Nephron (organoid): Measurements from ENCODE around the gene FDX1.

ENCODE experiments used
- H3K27ac Mint-ChIP-seq, 3 experiments: 2 replicates each; pipeline ENCODE4 v1.8.0; 2020; ENCODE audit warnings: mixed read lengths in 3 of 3, mild to moderate bottlenecking in 2 of 3, moderate library complexity in 1 of 3
- H3K27me3 Mint-ChIP-seq: 2 replicates; pipeline ENCODE4 v1.8.0; 2021; ENCODE audit warnings: low read depth, mild to moderate bottlenecking, moderate library complexity, mixed read lengths
- H3K36me3 Mint-ChIP-seq: 2 replicates; pipeline ENCODE4 v1.8.0; 2020; ENCODE audit warnings: low read depth, mixed read lengths
- H3K4me1 Mint-ChIP-seq: 2 replicates; pipeline ENCODE4 v1.8.0; 2020; ENCODE audit warnings: mixed read lengths
- H3K4me3 Mint-ChIP-seq, 3 experiments: 2 replicates each; pipeline ENCODE4 v1.8.0; 2020; ENCODE audit warnings: mild to moderate bottlenecking in 3 of 3, mixed read lengths in 3 of 3, moderate library complexity in 2 of 3
- H3K9me3 Mint-ChIP-seq: 2 replicates; pipeline ENCODE4 v1.8.0; 2020; ENCODE audit warnings: mixed read lengths
- TF ChIP-seq, protein P1 (sequence below), 3 experiments: fragments of 200-600 bp; sonication (generic); IDR thresholded peaks; one replicate each; pipeline ENCODE4 v1.5.0; 2021; ENCODE audit warnings: antibody characterized with exemption in 3 of 3; ENCODE audit not compliant: unreplicated experiment in 3 of 3

Gene FDX1

DNA sequence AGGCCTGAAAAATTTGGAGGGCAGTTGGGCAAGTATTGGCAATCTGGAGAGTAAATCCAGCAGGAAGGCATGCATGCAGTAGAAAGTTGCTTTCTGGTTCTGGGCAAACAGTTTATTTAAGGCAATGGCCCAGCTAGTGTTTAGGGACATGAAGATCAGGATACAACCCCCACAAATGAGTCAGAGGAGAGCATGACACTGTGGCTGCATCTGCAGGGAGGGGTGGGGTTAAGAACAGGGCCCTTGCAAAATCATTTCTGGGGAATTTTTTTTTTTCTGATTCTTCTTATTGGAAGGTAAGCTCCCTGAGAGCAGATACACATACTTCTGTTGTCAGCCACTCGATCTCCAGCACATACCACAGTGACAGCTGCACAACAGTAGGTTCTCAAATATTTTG lies 61.1 kb downstream of the FDX1 start:
- peak overlapping the region in 1 of 3 experiments; percentile 78 for H3K27ac Mint-ChIP-seq
- no peak overlapping the region for H3K4me3 Mint-ChIP-seq
- H3K27me3 Mint-ChIP-seq = peaks cover 11% of the 10 kb centered on the region
- H3K4me1 Mint-ChIP-seq = peaks cover 17% of the 10 kb centered on the region
- peaks cover 9% of the 10 kb centered on the region for H3K9me3 Mint-ChIP-seq
- no peaks in the 10 kb centered on the region for H3K36me3 Mint-ChIP-seq
- TF ChIP-seq, protein P1, sequence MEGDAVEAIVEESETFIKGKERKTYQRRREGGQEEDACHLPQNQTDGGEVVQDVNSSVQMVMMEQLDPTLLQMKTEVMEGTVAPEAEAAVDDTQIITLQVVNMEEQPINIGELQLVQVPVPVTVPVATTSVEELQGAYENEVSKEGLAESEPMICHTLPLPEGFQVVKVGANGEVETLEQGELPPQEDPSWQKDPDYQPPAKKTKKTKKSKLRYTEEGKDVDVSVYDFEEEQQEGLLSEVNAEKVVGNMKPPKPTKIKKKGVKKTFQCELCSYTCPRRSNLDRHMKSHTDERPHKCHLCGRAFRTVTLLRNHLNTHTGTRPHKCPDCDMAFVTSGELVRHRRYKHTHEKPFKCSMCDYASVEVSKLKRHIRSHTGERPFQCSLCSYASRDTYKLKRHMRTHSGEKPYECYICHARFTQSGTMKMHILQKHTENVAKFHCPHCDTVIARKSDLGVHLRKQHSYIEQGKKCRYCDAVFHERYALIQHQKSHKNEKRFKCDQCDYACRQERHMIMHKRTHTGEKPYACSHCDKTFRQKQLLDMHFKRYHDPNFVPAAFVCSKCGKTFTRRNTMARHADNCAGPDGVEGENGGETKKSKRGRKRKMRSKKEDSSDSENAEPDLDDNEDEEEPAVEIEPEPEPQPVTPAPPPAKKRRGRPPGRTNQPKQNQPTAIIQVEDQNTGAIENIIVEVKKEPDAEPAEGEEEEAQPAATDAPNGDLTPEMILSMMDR (IDR thresholded peaks at IDR 0.05; ENCODE audit: unreplicated experiment in 3 of 3) = no peak

GRCh38 chr11:110491577-110492320 lies 62.0 kb downstream of the FDX1 start:
- no peak overlapping the region for H3K4me3 Mint-ChIP-seq
- H3K9me3 Mint-ChIP-seq = peaks cover 9% of the 10 kb centered on the region
- peak overlapping the region; percentile 20 to 68 (median 66) for H3K27ac Mint-ChIP-seq

GRCh38 chr11:110492321-110492685 lies 62.6 kb downstream of the FDX1 start:
- H3K4me3 Mint-ChIP-seq = no peak overlapping the region
- H3K9me3 Mint-ChIP-seq = peaks cover 9% of the 10 kb centered on the region
- peaks cover 22% of the 10 kb centered on the region for H3K4me1 Mint-ChIP-seq
- H3K27ac Mint-ChIP-seq = peak overlapping the region; percentile 20 to 68 (median 66)
- peaks cover 14% of the 10 kb centered on the region for H3K27me3 Mint-ChIP-seq
- TF ChIP-seq, protein P1 (IDR thresholded peaks at IDR 0.05; ENCODE audit: unreplicated experiment in 3 of 3) = no peak
- no peaks in the 10 kb centered on the region for H3K36me3 Mint-ChIP-seq

More at GRCh38 chr11:110491577-110492320, 62.0 kb downstream of the FDX1 start:
- H3K27me3 Mint-ChIP-seq = peaks cover 11% of the 10 kb centered on the region
- peaks cover 17% of the 10 kb centered on the region for H3K4me1 Mint-ChIP-seq
- TF ChIP-seq, protein P1 (IDR thresholded peaks at IDR 0.05; ENCODE audit: unreplicated experiment in 3 of 3) = no peak
- no peaks in the 10 kb centered on the region for H3K36me3 Mint-ChIP-seq

GRCh38 chr11:110493346-110493745 lies 63.6 kb downstream of the FDX1 start:
- TF ChIP-seq, protein P1 (IDR thresholded peaks at IDR 0.05; ENCODE audit: unreplicated experiment in 3 of 3) = no peak
- Mint-ChIP-seq H3K27me3 (peaks cover 14% of the 10 kb centered on the region), H3K36me3 (no peaks in the 10 kb centered on the region), H3K4me1 (peaks cover 26% of the 10 kb centered on the region), H3K4me3 (no peak overlapping the region), H3K9me3 (peaks cover 9% of the 10 kb centered on the region), H3K27ac (no peak overlapping the region)

DNA sequence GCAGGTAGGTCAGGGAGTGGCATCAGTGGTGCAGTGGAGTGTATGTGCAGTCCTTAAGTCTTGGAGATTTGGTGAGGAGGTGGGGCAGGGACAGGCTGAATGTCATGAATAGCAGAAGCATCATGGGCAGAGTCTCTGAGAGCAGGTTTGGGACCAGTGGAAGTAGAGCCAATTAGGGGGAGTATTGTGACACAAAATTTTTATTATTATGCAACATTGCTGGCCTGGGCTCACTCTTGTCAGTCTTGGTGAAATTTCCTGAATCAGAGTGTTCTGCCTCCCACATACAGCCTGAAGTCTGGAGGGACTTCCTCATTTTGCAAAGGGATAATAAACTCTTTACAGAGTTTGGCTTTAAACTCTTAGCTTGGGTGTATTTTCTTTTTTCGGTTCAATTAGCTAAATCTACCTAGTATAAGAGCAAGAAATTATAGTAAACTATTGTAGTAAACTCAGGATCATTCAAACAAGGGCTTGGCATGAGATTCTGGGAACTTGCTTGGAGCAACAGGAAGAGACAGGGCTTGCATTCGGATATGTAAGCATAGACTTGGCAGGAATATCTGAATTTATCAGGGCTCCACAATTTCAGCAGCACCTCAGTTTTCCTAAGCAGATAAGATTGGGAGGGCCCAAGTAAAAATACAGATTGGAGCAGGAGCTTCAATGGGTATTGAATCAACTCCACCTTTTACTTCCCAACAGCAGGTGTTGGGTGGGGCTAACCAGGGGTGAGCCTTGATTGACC lies 67.7 kb downstream of the FDX1 start:
- H3K36me3 Mint-ChIP-seq = no peaks in the 10 kb centered on the region
- H3K27ac Mint-ChIP-seq = no peak overlapping the region
- TF ChIP-seq, protein P1 (IDR thresholded peaks at IDR 0.05; ENCODE audit: unreplicated experiment in 3 of 3) = no peak
- H3K4me1 Mint-ChIP-seq = peaks cover 14% of the 10 kb centered on the region
- H3K9me3 Mint-ChIP-seq = peaks cover 12% of the 10 kb centered on the region
- peaks cover 3% of the 10 kb centered on the region for H3K27me3 Mint-ChIP-seq
- H3K4me3 Mint-ChIP-seq = no peak overlapping the region
